GM12878 (cell line): ENCODE results near the gene PDPK1. TPM values are rescaled to one million over a fixed set of nuclear protein-coding genes. Genes with fewer than 3 reads are reported as not detected.

Source experiments
- BACH1 ChIP-seq: fragments of 450-650 bp; IDR thresholded peaks from 2 replicates; pipeline ENCODE4 v1.6.1; 2017; ENCODE audit warnings: mild to moderate bottlenecking, borderline replicate concordance
- EGR1 ChIP-seq, 2 experiments: IDR thresholded peaks; 1 replicate in 1 of 2; 2 replicates in 1 of 2; pipeline ENCODE4 v1.6.1; 2011 to 2012; ENCODE audit warnings: low read depth in 2 of 2, low read length in 2 of 2, borderline replicate concordance in 1 of 2, mild to moderate bottlenecking in 1 of 2, moderate library complexity in 1 of 2
- EP300 ChIP-seq, 2 experiments: fragments of 150-350 bp in 1 of 2; IDR thresholded peaks; 2 replicates each; pipeline ENCODE4 v1.6.1; 2011 to 2012; ENCODE audit warnings: low read depth in 2 of 2, low read length in 2 of 2, borderline replicate concordance in 1 of 2, improper control_type of control experiment in 1 of 2, inconsistent platforms in 1 of 2; ENCODE audit not compliant: control insufficient read depth in 1 of 2
- FOXK2 ChIP-seq: fragments of 450-650 bp; IDR thresholded peaks from 2 replicates; pipeline ENCODE4 v1.6.1; 2017; ENCODE audit warnings: mild to moderate bottlenecking, moderate library complexity
- GATAD2B ChIP-seq: fragments of 450-650 bp; conservative IDR thresholded peaks from 2 replicates; pipeline ENCODE4 v1.6.1; 2017; ENCODE audit warnings: low read depth, mild to moderate bottlenecking, moderate library complexity
- KDM1A ChIP-seq: fragments of 200-600 bp; sonication (generic); IDR thresholded peaks from 2 replicates; pipeline ENCODE4 v1.6.1; 2016; ENCODE audit warnings: borderline replicate concordance
- MEF2B ChIP-seq: fragments of 450-650 bp; IDR thresholded peaks from 2 replicates; pipeline ENCODE4 v1.6.1; 2018; ENCODE audit warnings: mild to moderate bottlenecking, moderate library complexity; ENCODE audit not compliant: partially characterized antibody, poor library complexity, severe bottlenecking
- MTA2 ChIP-seq: fragments of 450-650 bp; IDR thresholded peaks from 2 replicates; pipeline ENCODE4 v1.6.1; 2016; ENCODE audit warnings: low read depth, mild to moderate bottlenecking, moderate library complexity
- MTA3 ChIP-seq: IDR thresholded peaks from 2 replicates; pipeline ENCODE4 v1.6.1; 2012; ENCODE audit warnings: low read length, inconsistent platforms, borderline replicate concordance
- NBN ChIP-seq: fragments of 450-650 bp; IDR thresholded peaks from 2 replicates; pipeline ENCODE4 v1.6.1; 2016
- NFYB ChIP-seq: IDR thresholded peaks from 2 replicates; pipeline ENCODE4 v1.6.1; 2011; ENCODE audit warnings: low read depth, mild to moderate bottlenecking, low read length, improper control_type of control experiment, moderate library complexity; ENCODE audit not compliant: insufficient read depth
- NR2C1 ChIP-seq: fragments of 450-650 bp; IDR thresholded peaks from 2 replicates; pipeline ENCODE4 v1.6.1; 2017; ENCODE audit warnings: antibody characterized with exemption, mild to moderate bottlenecking, moderate library complexity
- NR2F1 ChIP-seq: fragments of 450-650 bp; conservative IDR thresholded peaks from 2 replicates; pipeline ENCODE4 v1.6.1; 2017; ENCODE audit warnings: mild to moderate bottlenecking
- PAX5 ChIP-seq: IDR thresholded peaks from 2 replicates; pipeline ENCODE4 v1.6.1; 2011; ENCODE audit warnings: low read depth, low read length, borderline replicate concordance
- POLR2AphosphoS5 ChIP-seq: IDR thresholded peaks from 2 replicates; pipeline ENCODE4 v1.6.1; 2011; ENCODE audit warnings: mild to moderate bottlenecking, low read length, inconsistent platforms
- RELA ChIP-seq: fragments of 450-650 bp; IDR thresholded peaks from 2 replicates; pipeline ENCODE4 v1.8.0; 2014; ENCODE audit warnings: borderline replicate concordance; ENCODE audit not compliant: partially characterized antibody
- SP1 ChIP-seq: IDR thresholded peaks from one replicate; pipeline ENCODE4 v1.6.1; 2011; ENCODE audit warnings: low read depth, low read length
- TCF3 ChIP-seq: IDR thresholded peaks from 2 replicates; pipeline ENCODE4 v1.6.1; 2012; ENCODE audit warnings: low read depth, mild to moderate bottlenecking, low read length, borderline replicate concordance; ENCODE audit not compliant: insufficient read depth
- YBX1 ChIP-seq: fragments of 450-650 bp; IDR thresholded peaks from 2 replicates; pipeline ENCODE4 v1.6.1; 2016; ENCODE audit warnings: antibody characterized with exemption
- ZNF207 ChIP-seq: fragments of 450-650 bp; IDR thresholded peaks from 2 replicates; pipeline ENCODE4 v1.6.1; 2014; ENCODE audit warnings: antibody characterized with exemption, mild to moderate bottlenecking, borderline replicate concordance
- polyA plus RNA-seq, 11 experiments: library from polyadenylated mRNA; depleted of rRNA in 4 of 11; unstranded in 6 of 11; stranded (reverse) in 5 of 11; fragments of >200 nt; fragmentation: Nextera tagmentation in 4 of 11; fragmentation: Illumina TruSeq in 1 of 11; extraction: Ambion mirVana in 4 of 11; extraction: Trizol in 1 of 11; gene quantifications; 1 replicate in 1 of 11; 2 replicates in 10 of 11; pipeline versions ENCODE4 v1.2.1 to v1.2.3, GENCODE V29; 2011 to 2016; ENCODE audit warnings: inconsistent platforms in 2 of 11, missing spikeins in 2 of 11, low read depth in 1 of 11
- total RNA-seq, 4 experiments: library from RNA; depleted of rRNA in 3 of 4; stranded (reverse); fragments of >200 nt in 3 of 4; fragmentation: Illumina TruSeq in 1 of 4; extraction: Trizol in 1 of 4; gene quantifications; 2 replicates each; pipeline versions ENCODE4 v1.2.1 to v1.2.3, GENCODE V29; 2013 to 2021
- TF ChIP-seq, protein P1 (sequence below): fragments of 150-350 bp; IDR thresholded peaks from 2 replicates; pipeline ENCODE4 v1.6.1; 2016; ENCODE audit warnings: low read depth, low read length
- TF ChIP-seq, protein P2 (sequence below): fragments of 450-650 bp; IDR thresholded peaks from 2 replicates; pipeline ENCODE4 v1.6.1; 2017; ENCODE audit warnings: low read depth, mild to moderate bottlenecking, moderate library complexity
- TF ChIP-seq, protein P3 (sequence below): fragments of 450-650 bp; IDR thresholded peaks from 2 replicates; pipeline ENCODE4 v1.6.1; 2014; ENCODE audit warnings: mild to moderate bottlenecking

Gene PDPK1
- total and polyA plus RNA-seq, 10 of the 15 experiments (the other 5 are each of a cell fraction or from before 2014, with no cell fraction given) = 3.9 to 41.3 (median 25.5) TPM

DNA sequence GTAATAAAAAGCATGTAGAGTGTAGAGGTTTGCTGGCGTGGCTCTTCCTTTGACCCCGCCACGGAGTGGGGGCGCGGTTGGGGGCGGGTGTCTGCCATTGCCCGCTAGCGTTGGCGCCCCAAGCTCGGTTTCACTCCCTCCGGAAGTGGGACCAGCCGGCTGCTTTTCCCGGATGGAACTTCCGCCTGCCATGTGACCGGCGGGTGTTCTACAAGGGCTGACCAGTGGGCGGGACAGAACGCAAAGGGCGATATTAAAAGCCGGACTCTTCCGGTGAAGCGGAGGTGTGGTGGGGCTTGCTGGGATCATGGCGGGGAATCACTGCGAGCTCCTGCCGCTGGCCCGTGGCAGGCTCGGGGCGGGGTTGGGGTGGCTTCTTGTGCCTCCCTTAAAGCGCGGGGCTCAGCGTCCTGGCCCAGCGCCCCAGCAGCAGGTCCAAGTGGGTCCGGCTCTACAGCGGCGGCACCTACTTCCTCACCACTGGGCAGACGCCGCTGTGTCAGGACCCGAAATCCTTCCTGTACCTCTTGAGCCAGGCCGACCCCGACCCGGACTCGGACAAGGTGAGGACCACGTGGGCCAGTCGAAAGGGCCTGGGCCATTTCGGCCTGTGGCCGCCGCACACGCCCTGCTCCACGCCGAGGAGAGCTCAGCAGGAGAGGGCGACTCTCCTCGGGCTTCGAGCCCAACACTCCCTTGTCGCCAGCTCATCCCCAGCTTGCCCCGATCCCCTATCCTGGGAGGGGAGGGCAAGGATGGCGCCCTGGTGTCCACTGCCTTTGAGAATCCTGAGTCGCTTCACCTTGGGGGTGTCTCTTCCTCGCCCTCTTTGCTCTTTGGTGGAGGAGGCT, 65.6 kb downstream of the PDPK1 start (continued):
- TF ChIP-seq EP300 (IDR thresholded peaks at IDR 0.05; ENCODE audit: borderline replicate concordance in 1 of 2, control insufficient read depth in 1 of 2, low read depth in 2 of 2, low read length in 2 of 2) = peak in 1 of 2 experiments; percentile 67; a peak in 1 of 4 replicates
- peak; percentile 75; the same call in 1 of the 2 replicates for TF ChIP-seq ZNF207
- TF ChIP-seq PAX5 = peak; percentile 42; the same call in 1 of the 2 replicates
- TF ChIP-seq, protein P1, sequence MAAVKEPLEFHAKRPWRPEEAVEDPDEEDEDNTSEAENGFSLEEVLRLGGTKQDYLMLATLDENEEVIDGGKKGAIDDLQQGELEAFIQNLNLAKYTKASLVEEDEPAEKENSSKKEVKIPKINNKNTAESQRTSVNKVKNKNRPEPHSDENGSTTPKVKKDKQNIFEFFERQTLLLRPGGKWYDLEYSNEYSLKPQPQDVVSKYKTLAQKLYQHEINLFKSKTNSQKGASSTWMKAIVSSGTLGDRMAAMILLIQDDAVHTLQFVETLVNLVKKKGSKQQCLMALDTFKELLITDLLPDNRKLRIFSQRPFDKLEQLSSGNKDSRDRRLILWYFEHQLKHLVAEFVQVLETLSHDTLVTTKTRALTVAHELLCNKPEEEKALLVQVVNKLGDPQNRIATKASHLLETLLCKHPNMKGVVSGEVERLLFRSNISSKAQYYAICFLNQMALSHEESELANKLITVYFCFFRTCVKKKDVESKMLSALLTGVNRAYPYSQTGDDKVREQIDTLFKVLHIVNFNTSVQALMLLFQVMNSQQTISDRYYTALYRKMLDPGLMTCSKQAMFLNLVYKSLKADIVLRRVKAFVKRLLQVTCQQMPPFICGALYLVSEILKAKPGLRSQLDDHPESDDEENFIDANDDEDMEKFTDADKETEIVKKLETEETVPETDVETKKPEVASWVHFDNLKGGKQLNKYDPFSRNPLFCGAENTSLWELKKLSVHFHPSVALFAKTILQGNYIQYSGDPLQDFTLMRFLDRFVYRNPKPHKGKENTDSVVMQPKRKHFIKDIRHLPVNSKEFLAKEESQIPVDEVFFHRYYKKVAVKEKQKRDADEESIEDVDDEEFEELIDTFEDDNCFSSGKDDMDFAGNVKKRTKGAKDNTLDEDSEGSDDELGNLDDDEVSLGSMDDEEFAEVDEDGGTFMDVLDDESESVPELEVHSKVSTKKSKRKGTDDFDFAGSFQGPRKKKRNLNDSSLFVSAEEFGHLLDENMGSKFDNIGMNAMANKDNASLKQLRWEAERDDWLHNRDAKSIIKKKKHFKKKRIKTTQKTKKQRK = no peak
- TF ChIP-seq TCF3 = peak; percentile 45; the same call in 1 of the 2 replicates
- no peak for TF ChIP-seq NFYB
- peak; percentile 80 to 88 for TF ChIP-seq EGR1 (IDR thresholded peaks at IDR 0.05; ENCODE audit: borderline replicate concordance in 1 of 2, low read depth in 2 of 2, low read length in 2 of 2)
- peak; percentile 85 for TF ChIP-seq SP1
- TF ChIP-seq KDM1A = no peak
- TF ChIP-seq NR2F1 = peak; percentile 87
- TF ChIP-seq FOXK2 = peak; percentile 64
- TF ChIP-seq, protein P2, sequence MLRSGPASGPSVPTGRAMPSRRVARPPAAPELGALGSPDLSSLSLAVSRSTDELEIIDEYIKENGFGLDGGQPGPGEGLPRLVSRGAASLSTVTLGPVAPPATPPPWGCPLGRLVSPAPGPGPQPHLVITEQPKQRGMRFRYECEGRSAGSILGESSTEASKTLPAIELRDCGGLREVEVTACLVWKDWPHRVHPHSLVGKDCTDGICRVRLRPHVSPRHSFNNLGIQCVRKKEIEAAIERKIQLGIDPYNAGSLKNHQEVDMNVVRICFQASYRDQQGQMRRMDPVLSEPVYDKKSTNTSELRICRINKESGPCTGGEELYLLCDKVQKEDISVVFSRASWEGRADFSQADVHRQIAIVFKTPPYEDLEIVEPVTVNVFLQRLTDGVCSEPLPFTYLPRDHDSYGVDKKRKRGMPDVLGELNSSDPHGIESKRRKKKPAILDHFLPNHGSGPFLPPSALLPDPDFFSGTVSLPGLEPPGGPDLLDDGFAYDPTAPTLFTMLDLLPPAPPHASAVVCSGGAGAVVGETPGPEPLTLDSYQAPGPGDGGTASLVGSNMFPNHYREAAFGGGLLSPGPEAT = peak; percentile 97
- peak; percentile 98 for TF ChIP-seq POLR2AphosphoS5
- TF ChIP-seq YBX1 = no peak
- peak; percentile 88; the same call in 1 of the 2 replicates for TF ChIP-seq MTA3
- no peak for TF ChIP-seq MEF2B
- TF ChIP-seq BACH1 = peak; percentile 89
- TF ChIP-seq MTA2 = peak; percentile 57
- TF ChIP-seq, protein P3, sequence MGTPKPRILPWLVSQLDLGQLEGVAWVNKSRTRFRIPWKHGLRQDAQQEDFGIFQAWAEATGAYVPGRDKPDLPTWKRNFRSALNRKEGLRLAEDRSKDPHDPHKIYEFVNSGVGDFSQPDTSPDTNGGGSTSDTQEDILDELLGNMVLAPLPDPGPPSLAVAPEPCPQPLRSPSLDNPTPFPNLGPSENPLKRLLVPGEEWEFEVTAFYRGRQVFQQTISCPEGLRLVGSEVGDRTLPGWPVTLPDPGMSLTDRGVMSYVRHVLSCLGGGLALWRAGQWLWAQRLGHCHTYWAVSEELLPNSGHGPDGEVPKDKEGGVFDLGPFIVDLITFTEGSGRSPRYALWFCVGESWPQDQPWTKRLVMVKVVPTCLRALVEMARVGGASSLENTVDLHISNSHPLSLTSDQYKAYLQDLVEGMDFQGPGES = no peak
- TF ChIP-seq NR2C1 = peak; percentile 83
- TF ChIP-seq NBN = peak; percentile 94
- TF ChIP-seq RELA = peak; percentile 81
- TF ChIP-seq GATAD2B = no peak; the same call in none of the 2 replicates
